A549 (cell line): Measurements from ENCODE around the gene LRIG1. TPM values are rescaled to one million over a fixed set of nuclear protein-coding genes. Genes with fewer than 3 reads are reported as not detected.

Experiments used
- ATAC-seq, 2 experiments: fragments of 200-7000 bp in 1 of 2; fragments of >200 bp in 1 of 2; cut with Nextera tagmentation in 1 of 2; cut with Tn5 transposase in 1 of 2; 3 replicates each; pipeline versions ENCODE4 v1.8.0 to v1.9.1; 2018 to 2020; ENCODE audit warnings: mild to moderate bottlenecking in 1 of 2, moderate library complexity in 1 of 2
- CTCF ChIA-PET: fragments of 300-600 bp; sonication (Branson Sonifier 250); formaldehyde crosslinking; extraction: SDS; loops from one replicate; lab custom pipeline; 2021; ENCODE audit warnings: antibody characterized with exemption, inconsistent platforms; lab: Yijun Ruan, JAX
- POLR2A ChIA-PET: fragments of 350-600 bp; formaldehyde crosslinking; extraction: SDS; loops from one replicate; lab custom pipeline; 2021; ENCODE audit warnings: antibody characterized with exemption, inconsistent platforms; lab: Yijun Ruan, JAX
- DNase-seq, 2 experiments: peaks; one replicate each; pipeline versions ENCODE4 v3.0.0 to v3.0.0-alpha.2; 2011 to 2016; ENCODE audit warnings: low read depth in 1 of 2, low spot score in 1 of 2
- FAIRE-seq: peaks from 2 replicates; lab custom pipeline; 2011; peaks lifted over from hg19 to GRCh38; lab: Jason Lieb, UNC
- H3K27ac ChIP-seq, 2 experiments: fragments of >200 bp; sonication (Bioruptor Twin); formaldehyde crosslinking; 3 replicates each; pipeline ENCODE4 v1.5.1; 2016 to 2017
- H3K4me1 ChIP-seq: fragments of >200 bp; sonication (Bioruptor Twin); formaldehyde crosslinking; 3 replicates; pipeline ENCODE4 v1.6.1; 2016
- H3K4me2 ChIP-seq: fragments of >200 bp; sonication (Bioruptor Twin); formaldehyde crosslinking; 3 replicates; pipeline ENCODE4 v1.6.1; 2016
- H3K4me3 ChIP-seq: fragments of >200 bp; sonication (Bioruptor Twin); formaldehyde crosslinking; 3 replicates; pipeline ENCODE4 v1.5.1; 2016
- H3K9me3 ChIP-seq: fragments of >200 bp; sonication (Bioruptor Twin); formaldehyde crosslinking; 3 replicates; pipeline ENCODE4 v1.6.1; 2016
- BCL3 ChIP-seq: fragments of >200 bp; sonication (Bioruptor Twin); formaldehyde crosslinking; IDR thresholded peaks from 3 replicates; pipeline ENCODE4 v1.6.1; 2016
- CHD2 ChIP-seq: fragments of 150-350 bp; IDR thresholded peaks from 2 replicates; pipeline ENCODE4 v1.6.1; 2014; ENCODE audit warnings: low read length; ENCODE audit not compliant: partially characterized antibody
- CHD4 ChIP-seq: fragments of 200-600 bp; sonication (generic); IDR thresholded peaks from 2 replicates; pipeline ENCODE4 v1.6.1; 2016; ENCODE audit warnings: antibody characterized with exemption, mild to moderate bottlenecking, borderline replicate concordance
- E2F6 ChIP-seq: IDR thresholded peaks from 2 replicates; pipeline ENCODE4 v1.6.1; 2012; ENCODE audit warnings: low read depth, borderline replicate concordance
- EHMT2 ChIP-seq: fragments of 200-600 bp; sonication (generic); IDR thresholded peaks from 2 replicates; pipeline ENCODE4 v1.6.1; 2016; ENCODE audit warnings: antibody characterized with exemption, low read depth, mild to moderate bottlenecking, moderate library complexity
- EP300 ChIP-seq, 2 experiments: fragments of >200 bp; sonication (Bioruptor Twin); formaldehyde crosslinking; IDR thresholded peaks; 2 replicates in 1 of 2; 3 replicates in 1 of 2; pipeline ENCODE4 v1.6.1; 2016 to 2017
- ESRRA ChIP-seq: fragments of 150-350 bp; IDR thresholded peaks from 2 replicates; pipeline ENCODE4 v1.6.1; 2014; ENCODE audit warnings: mild to moderate bottlenecking, low read length, borderline replicate concordance
- HES2 ChIP-seq: fragments of >200 bp; sonication (Bioruptor Twin); formaldehyde crosslinking; IDR thresholded peaks from 2 replicates; pipeline ENCODE4 v1.6.1; 2016
- HMGXB4 ChIP-seq: fragments of 250-450 bp; sonication (Bioruptor Pico); IDR thresholded peaks from 2 replicates; pipeline ENCODE4 v1.5.0; 2021; ENCODE audit warnings: mild to moderate bottlenecking, moderate library complexity, borderline replicate concordance
- HOXA7 ChIP-seq: fragments of 250-450 bp; sonication (Bioruptor Pico); IDR thresholded peaks from 2 replicates; pipeline ENCODE4 v1.5.0; 2020; ENCODE audit warnings: mild to moderate bottlenecking, moderate library complexity
- HOXB13 ChIP-seq: fragments of 250-450 bp; sonication (Bioruptor Pico); IDR thresholded peaks from 2 replicates; pipeline ENCODE4 v1.5.0; 2020; ENCODE audit warnings: low read depth, mild to moderate bottlenecking, moderate library complexity
- HOXB5 ChIP-seq: fragments of 250-450 bp; sonication (Bioruptor Pico); IDR thresholded peaks from 2 replicates; pipeline ENCODE4 v1.5.0; 2020; ENCODE audit warnings: mild to moderate bottlenecking, moderate library complexity
- JUNB ChIP-seq: fragments of >200 bp; sonication (Bioruptor Twin); formaldehyde crosslinking; IDR thresholded peaks from 2 replicates; pipeline ENCODE4 v1.6.1; 2016
- NFE2L2 ChIP-seq: fragments of 150-350 bp; conservative IDR thresholded peaks from 2 replicates; pipeline ENCODE4 v1.6.1; 2014; ENCODE audit warnings: low read length
- PBX3 ChIP-seq: IDR thresholded peaks from 2 replicates; pipeline ENCODE4 v1.6.1; 2012
- PHF8 ChIP-seq: fragments of 200-600 bp; sonication (generic); IDR thresholded peaks from 2 replicates; pipeline ENCODE4 v1.6.1; 2016; ENCODE audit warnings: low read depth, mild to moderate bottlenecking, antibody characterized with exemption, moderate library complexity, borderline replicate concordance
- POLR2A ChIP-seq: IDR thresholded peaks from 2 replicates; pipeline ENCODE4 v1.6.1; 2012; ENCODE audit warnings: mild to moderate bottlenecking, low read length
- POLR2AphosphoS2 ChIP-seq: conservative IDR thresholded peaks from 2 replicates; pipeline ENCODE4 v1.6.1; 2012; ENCODE audit warnings: low read length, improper control_type of control experiment, inconsistent platforms
- RAD21 ChIP-seq, 2 experiments: fragments of >200 bp in 1 of 2; sonication (Bioruptor Twin) in 1 of 2; formaldehyde crosslinking in 1 of 2; IDR thresholded peaks in 1 of 2; conservative IDR thresholded peaks in 1 of 2; 2 replicates in 1 of 2; 3 replicates in 1 of 2; pipeline ENCODE4 v1.6.1; 2012 to 2018; ENCODE audit warnings: inconsistent platforms in 1 of 2
- RARB ChIP-seq: fragments of 250-450 bp; sonication (Bioruptor Pico); IDR thresholded peaks from 2 replicates; pipeline ENCODE4 v1.8.0; 2021; ENCODE audit warnings: mild to moderate bottlenecking, moderate library complexity
- RCOR1 ChIP-seq: fragments of 150-350 bp; IDR thresholded peaks from 2 replicates; pipeline ENCODE4 v1.6.1; 2014; ENCODE audit warnings: antibody characterized with exemption, low read length, low read depth
- RNF2 ChIP-seq: fragments of 200-600 bp; sonication (generic); IDR thresholded peaks from 2 replicates; pipeline ENCODE4 v1.6.1; 2016; ENCODE audit warnings: low read depth, mild to moderate bottlenecking, antibody characterized with exemption, moderate library complexity, borderline replicate concordance
- SREBF2 ChIP-seq: fragments of 450-650 bp; IDR thresholded peaks from 2 replicates; pipeline ENCODE4 v1.6.1; 2014; ENCODE audit warnings: mild to moderate bottlenecking, moderate library complexity
- TP53 ChIP-seq: fragments of 250-450 bp; sonication (Bioruptor Pico); IDR thresholded peaks from 2 replicates; pipeline ENCODE4 v1.5.0; 2021; ENCODE audit warnings: mild to moderate bottlenecking, moderate library complexity
- USF2 ChIP-seq: fragments of 450-650 bp; IDR thresholded peaks from 2 replicates; pipeline ENCODE4 v1.6.1; 2014; ENCODE audit warnings: antibody characterized with exemption
- ZC3H11A ChIP-seq: fragments of 450-650 bp; IDR thresholded peaks from 2 replicates; pipeline ENCODE4 v1.6.1; 2014; ENCODE audit warnings: antibody characterized with exemption, mild to moderate bottlenecking
- WGBS: methylation state at CpG from one replicate; pipeline ENCODE4 v1.1.6; 2017; ENCODE audit errors: missing lambda C conversion rate; 5-methylcytosine and 5-hydroxymethylcytosine counted together
- polyA plus RNA-seq, 4 experiments: library from polyadenylated mRNA; depleted of rRNA in 3 of 4; stranded (reverse); fragments of >200 nt; fragmentation: RNase III in 1 of 4; extraction: RNeasy Plus Mini Kit Qiagen cat#74134 plus additional on column Dnase treatment in 1 of 4; gene quantifications; 2 replicates in 3 of 4; 3 replicates in 1 of 4; pipeline ENCODE4 v1.2.3, GENCODE V29; 2011 to 2017

The LRIG1 gene
- polyA plus RNA-seq, 2 of the 4 experiments (the other 2 are of a cell fraction), result 1.8 to 6.2 TPM

- ATAC-seq (no peak), FAIRE-seq (no peak), DNase-seq (no peak)
- WGBS, result 55% methylated on average over 2 of the region's 2 CpGs
- Histone ChIP-seq H3K9me3 (no peaks in the 10 kb centered on the region), H3K4me2 (no peak overlapping the region), H3K4me3 (no peak overlapping the region), H3K27ac (no peak overlapping the region), H3K4me1 (peaks cover 30% of the 10 kb centered on the region)
- POLR2A ChIA-PET, result no interaction called here
- TF ChIP-seq ESRRA, result no peak
- TF ChIP-seq HES2, result no peak
- TF ChIP-seq TP53 (CRISPR knock-in tag), result no peak
- no peak for TF ChIP-seq HOXB5 (CRISPR knock-in tag)
- TF ChIP-seq CHD2, result no peak
- no peak for TF ChIP-seq PBX3
- no peak for TF ChIP-seq POLR2A
- TF ChIP-seq PHF8, result no peak
- no peak for TF ChIP-seq HOXB13 (CRISPR knock-in tag)
- TF ChIP-seq ZC3H11A, result no peak
- TF ChIP-seq HMGXB4 (CRISPR knock-in tag), result no peak
- TF ChIP-seq EHMT2, result no peak
- no peak for TF ChIP-seq NFE2L2
- no peak for TF ChIP-seq RCOR1
- no peak for TF ChIP-seq POLR2AphosphoS2
- TF ChIP-seq CHD4, result no peak
- no peak for TF ChIP-seq RNF2
- no peak for TF ChIP-seq HOXA7
- CTCF ChIA-PET, result no interaction called here
These were observed 21.3 kb downstream of the LRIG1 start for GRCh38 chr3:66479532-66479947.

GRCh38 chr3:66478960-66479359 lies 21.9 kb downstream of the LRIG1 start:
- TF ChIP-seq USF2, result no peak
- no peak for TF ChIP-seq SREBF2
- TF ChIP-seq JUNB, result no peak
- TF ChIP-seq EP300 (IDR thresholded peaks at IDR 0.05), result no peak
- TF ChIP-seq CHD4, result no peak
- TF ChIP-seq PBX3, result no peak
- TF ChIP-seq HOXB13 (CRISPR knock-in tag), result no peak
- no peak for TF ChIP-seq RAD21 (conservative IDR thresholded peaks at IDR 0.05 in 1 of 2, IDR thresholded peaks at IDR 0.05 in 1 of 2)
- TF ChIP-seq E2F6, result no peak
- TF ChIP-seq ZC3H11A, result no peak
- no peak for TF ChIP-seq RARB (CRISPR knock-in tag)
- TF ChIP-seq BCL3, result no peak
- ChIA-PET CTCF (no interaction called here), POLR2A (no interaction called here)
- Histone ChIP-seq H3K4me1 (peaks cover 30% of the 10 kb centered on the region), H3K4me2 (no peak overlapping the region), H3K27ac (no peak overlapping the region), H3K4me3 (no peak overlapping the region), H3K9me3 (no peaks in the 10 kb centered on the region)
- FAIRE-seq (no peak), DNase-seq (no peak), ATAC-seq (no peak)
- 87% methylated on average over 9 of the region's 9 CpGs for WGBS
